ENCODE data around the gene GLG1.
"Not testable (repeated sequence)": the region's sequence is repeated elsewhere in the genome, so short reads cannot be mapped to it uniquely, and the experiment has no call there.

GLG1 gene

GRCh38 chr16:74537746-74538145 lies 69.2 kb downstream of the GLG1 start:
- not testable (repeated sequence) for H3K36me3 ChIP-seq (ENCODE audit: insufficient read depth); H3K79me2 ChIP-seq (ENCODE audit: insufficient read depth, low read depth); H3K9ac ChIP-seq; H3K4me1 ChIP-seq (ENCODE audit: low read depth, poor library complexity, severe bottlenecking); H3K4me3 ChIP-seq (IDR thresholded peaks at IDR 0.05; ENCODE audit: insufficient read depth, low read depth, low read length); H2AFZ ChIP-seq (ENCODE audit: low read depth); H4K20me1 ChIP-seq (ENCODE audit: insufficient read depth); H3K27ac ChIP-seq; H3K27me3 ChIP-seq (ENCODE audit: insufficient read depth, low read depth); H3K4me2 ChIP-seq

GRCh38 chr16:74534650-74535049 lies 72.3 kb downstream of the GLG1 start:
- not testable (repeated sequence) for H4K20me1 ChIP-seq (ENCODE audit: insufficient read depth); H3K9ac ChIP-seq; H3K4me2 ChIP-seq; H3K27me3 ChIP-seq (ENCODE audit: insufficient read depth, low read depth); H3K4me3 ChIP-seq (IDR thresholded peaks at IDR 0.05; ENCODE audit: insufficient read depth, low read depth, low read length); H2AFZ ChIP-seq (ENCODE audit: low read depth); H3K27ac ChIP-seq; H3K4me1 ChIP-seq (ENCODE audit: low read depth, poor library complexity, severe bottlenecking); H3K79me2 ChIP-seq (ENCODE audit: insufficient read depth, low read depth); H3K36me3 ChIP-seq (ENCODE audit: insufficient read depth)

DNA sequence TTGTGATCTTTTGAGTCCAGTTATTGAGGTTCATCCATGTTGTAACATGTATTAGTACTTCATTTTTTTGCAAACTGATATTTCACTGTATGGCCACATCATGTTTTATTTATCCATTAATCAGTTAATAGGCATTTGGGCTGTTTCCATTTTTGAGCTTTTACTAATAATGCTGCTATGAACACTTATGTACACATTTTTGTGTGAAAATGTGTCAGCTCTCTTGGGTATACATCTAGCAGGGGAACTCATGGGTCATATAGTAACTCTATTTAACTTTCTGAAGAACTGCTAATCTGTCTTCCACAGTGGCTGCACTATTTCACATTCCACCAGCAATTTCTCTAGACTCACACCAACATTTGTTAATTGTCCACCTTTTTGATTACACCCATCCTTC lies 82.0 kb downstream of the GLG1 start:
- Histone ChIP-seq H3K4me3 (IDR thresholded peaks at IDR 0.05; ENCODE audit: insufficient read depth, low read depth, low read length) (no peak overlapping the region), H3K27ac (no peak overlapping the region), H3K9ac (no peak overlapping the region), H3K27me3 (ENCODE audit: insufficient read depth, low read depth) (no peaks in the 10 kb centered on the region), H3K4me2 (no peak overlapping the region), H3K4me1 (ENCODE audit: low read depth, poor library complexity, severe bottlenecking) (no peaks in the 10 kb centered on the region), H3K79me2 (ENCODE audit: insufficient read depth, low read depth) (no peaks in the 10 kb centered on the region), H2AFZ (ENCODE audit: low read depth) (no peak overlapping the region), H4K20me1 (ENCODE audit: insufficient read depth) (no peaks in the 10 kb centered on the region), H3K36me3 (ENCODE audit: insufficient read depth) (no peaks in the 10 kb centered on the region)
- TF ChIP-seq, protein P1, sequence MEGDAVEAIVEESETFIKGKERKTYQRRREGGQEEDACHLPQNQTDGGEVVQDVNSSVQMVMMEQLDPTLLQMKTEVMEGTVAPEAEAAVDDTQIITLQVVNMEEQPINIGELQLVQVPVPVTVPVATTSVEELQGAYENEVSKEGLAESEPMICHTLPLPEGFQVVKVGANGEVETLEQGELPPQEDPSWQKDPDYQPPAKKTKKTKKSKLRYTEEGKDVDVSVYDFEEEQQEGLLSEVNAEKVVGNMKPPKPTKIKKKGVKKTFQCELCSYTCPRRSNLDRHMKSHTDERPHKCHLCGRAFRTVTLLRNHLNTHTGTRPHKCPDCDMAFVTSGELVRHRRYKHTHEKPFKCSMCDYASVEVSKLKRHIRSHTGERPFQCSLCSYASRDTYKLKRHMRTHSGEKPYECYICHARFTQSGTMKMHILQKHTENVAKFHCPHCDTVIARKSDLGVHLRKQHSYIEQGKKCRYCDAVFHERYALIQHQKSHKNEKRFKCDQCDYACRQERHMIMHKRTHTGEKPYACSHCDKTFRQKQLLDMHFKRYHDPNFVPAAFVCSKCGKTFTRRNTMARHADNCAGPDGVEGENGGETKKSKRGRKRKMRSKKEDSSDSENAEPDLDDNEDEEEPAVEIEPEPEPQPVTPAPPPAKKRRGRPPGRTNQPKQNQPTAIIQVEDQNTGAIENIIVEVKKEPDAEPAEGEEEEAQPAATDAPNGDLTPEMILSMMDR (conservative IDR thresholded peaks at IDR 0.05; ENCODE audit: low read depth, low read length) = no peak

- H3K9ac ChIP-seq = no peak overlapping the region
- TF ChIP-seq, protein P1 (conservative IDR thresholded peaks at IDR 0.05; ENCODE audit: low read depth, low read length) = no peak
- no peaks in the 10 kb centered on the region for H3K27me3 ChIP-seq (ENCODE audit: insufficient read depth, low read depth)
- no peak overlapping the region for H3K4me2 ChIP-seq
- H3K4me1 ChIP-seq (ENCODE audit: low read depth, poor library complexity, severe bottlenecking) = no peaks in the 10 kb centered on the region
- no peak overlapping the region for H3K27ac ChIP-seq
- no peak overlapping the region for H2AFZ ChIP-seq (ENCODE audit: low read depth)
- H3K79me2 ChIP-seq (ENCODE audit: insufficient read depth, low read depth) = no peaks in the 10 kb centered on the region
- H3K36me3 ChIP-seq (ENCODE audit: insufficient read depth) = no peaks in the 10 kb centered on the region
- no peak overlapping the region for H3K4me3 ChIP-seq (IDR thresholded peaks at IDR 0.05; ENCODE audit: insufficient read depth, low read depth, low read length)
- no peaks in the 10 kb centered on the region for H4K20me1 ChIP-seq (ENCODE audit: insufficient read depth)
Observed at GRCh38 chr16:74524117-74524516, 82.8 kb downstream of the GLG1 start.

DNA sequence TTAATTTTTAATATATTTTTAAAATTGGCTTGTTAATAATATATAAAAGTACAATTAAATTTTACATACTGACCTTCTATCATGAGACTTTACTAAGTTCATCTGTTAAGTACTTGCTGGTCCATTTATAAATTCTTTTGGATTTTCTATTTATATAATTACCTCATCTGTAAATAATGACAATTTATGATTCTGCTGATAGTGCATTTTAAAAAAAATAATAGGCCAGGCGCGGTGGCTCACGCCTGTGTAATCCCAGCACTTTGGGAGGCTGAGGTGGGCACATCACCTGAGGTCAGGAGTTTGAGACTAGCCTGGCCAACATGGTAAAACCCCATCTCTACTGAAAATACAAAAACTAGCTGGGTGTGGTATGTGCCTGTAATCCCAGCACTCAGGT lies 83.2 kb downstream of the GLG1 start:
- not testable (repeated sequence) for H3K4me1 ChIP-seq (ENCODE audit: low read depth, poor library complexity, severe bottlenecking); H4K20me1 ChIP-seq (ENCODE audit: insufficient read depth); H3K4me3 ChIP-seq (IDR thresholded peaks at IDR 0.05; ENCODE audit: insufficient read depth, low read depth, low read length); H3K4me2 ChIP-seq; H2AFZ ChIP-seq (ENCODE audit: low read depth); H3K79me2 ChIP-seq (ENCODE audit: insufficient read depth, low read depth); H3K9ac ChIP-seq; H3K27ac ChIP-seq; H3K36me3 ChIP-seq (ENCODE audit: insufficient read depth); H3K27me3 ChIP-seq (ENCODE audit: insufficient read depth, low read depth)

DNA sequence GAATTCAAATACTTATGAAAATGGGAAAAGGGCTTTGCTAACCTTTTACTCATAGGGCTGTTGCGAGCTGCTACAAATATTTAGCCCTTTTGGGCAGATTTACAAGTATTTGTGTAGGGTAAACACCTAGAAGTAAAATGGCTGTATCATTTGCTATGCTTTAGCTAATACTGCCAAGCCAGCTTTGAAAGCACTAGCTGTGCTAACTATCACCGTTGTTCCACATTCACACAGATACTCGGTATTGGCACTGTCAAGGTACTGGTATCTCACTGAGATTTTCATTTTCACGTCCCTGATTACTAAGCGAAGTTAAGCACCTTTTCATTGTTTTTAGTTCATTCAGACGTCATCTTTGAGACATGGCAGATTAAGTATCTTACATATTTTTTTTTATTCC lies 84.8 kb downstream of the GLG1 start:
- no peak overlapping the region for H3K27ac ChIP-seq
- no peaks in the 10 kb centered on the region for H3K36me3 ChIP-seq (ENCODE audit: insufficient read depth)
- no peak overlapping the region for H3K4me3 ChIP-seq (IDR thresholded peaks at IDR 0.05; ENCODE audit: insufficient read depth, low read depth, low read length)
- H3K9ac ChIP-seq = no peak overlapping the region
- no peaks in the 10 kb centered on the region for H3K27me3 ChIP-seq (ENCODE audit: insufficient read depth, low read depth)
- H3K4me2 ChIP-seq = no peak overlapping the region
- TF ChIP-seq, protein P1 (conservative IDR thresholded peaks at IDR 0.05; ENCODE audit: low read depth, low read length) = no peak
- no peaks in the 10 kb centered on the region for H3K4me1 ChIP-seq (ENCODE audit: low read depth, poor library complexity, severe bottlenecking)
- H4K20me1 ChIP-seq (ENCODE audit: insufficient read depth) = no peaks in the 10 kb centered on the region
- peaks cover 4% of the 10 kb centered on the region; the same call in 1 of the 2 replicates for H3K79me2 ChIP-seq (ENCODE audit: insufficient read depth, low read depth)
- no peak overlapping the region for H2AFZ ChIP-seq (ENCODE audit: low read depth)
